Measurements from ENCODE around the gene PDE4D.
A peak's percentile ranks its signal among the peaks of the same experiment; 100 is the strongest.

The PDE4D gene

DNA sequence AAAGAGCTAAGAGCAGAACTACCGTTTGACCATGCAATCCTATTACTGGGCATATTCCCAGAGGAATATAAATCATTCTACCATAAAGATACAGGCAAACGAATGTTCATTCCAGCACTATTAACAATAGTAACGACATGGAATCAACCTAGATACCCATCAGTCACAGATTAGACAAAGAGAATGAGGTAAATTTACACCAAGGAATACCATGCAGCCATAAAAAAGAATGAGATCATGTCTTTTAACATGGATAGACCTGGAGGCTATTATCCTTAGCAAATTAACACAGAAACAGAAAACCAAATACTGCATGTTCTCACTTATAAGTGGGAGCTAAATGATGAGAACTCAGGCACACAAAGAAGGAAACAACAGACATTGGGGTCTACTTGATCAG is 641.9 kb downstream of the PDE4D start:
- no peak for DNase-seq (ENCODE audit: insufficient read length, low spot score)
- TF ChIP-seq, protein P1, sequence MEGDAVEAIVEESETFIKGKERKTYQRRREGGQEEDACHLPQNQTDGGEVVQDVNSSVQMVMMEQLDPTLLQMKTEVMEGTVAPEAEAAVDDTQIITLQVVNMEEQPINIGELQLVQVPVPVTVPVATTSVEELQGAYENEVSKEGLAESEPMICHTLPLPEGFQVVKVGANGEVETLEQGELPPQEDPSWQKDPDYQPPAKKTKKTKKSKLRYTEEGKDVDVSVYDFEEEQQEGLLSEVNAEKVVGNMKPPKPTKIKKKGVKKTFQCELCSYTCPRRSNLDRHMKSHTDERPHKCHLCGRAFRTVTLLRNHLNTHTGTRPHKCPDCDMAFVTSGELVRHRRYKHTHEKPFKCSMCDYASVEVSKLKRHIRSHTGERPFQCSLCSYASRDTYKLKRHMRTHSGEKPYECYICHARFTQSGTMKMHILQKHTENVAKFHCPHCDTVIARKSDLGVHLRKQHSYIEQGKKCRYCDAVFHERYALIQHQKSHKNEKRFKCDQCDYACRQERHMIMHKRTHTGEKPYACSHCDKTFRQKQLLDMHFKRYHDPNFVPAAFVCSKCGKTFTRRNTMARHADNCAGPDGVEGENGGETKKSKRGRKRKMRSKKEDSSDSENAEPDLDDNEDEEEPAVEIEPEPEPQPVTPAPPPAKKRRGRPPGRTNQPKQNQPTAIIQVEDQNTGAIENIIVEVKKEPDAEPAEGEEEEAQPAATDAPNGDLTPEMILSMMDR (IDR thresholded peaks at IDR 0.05; ENCODE audit: insufficient read depth, missing control alignments), result no peak
- FAIRE-seq, result no peak

DNA sequence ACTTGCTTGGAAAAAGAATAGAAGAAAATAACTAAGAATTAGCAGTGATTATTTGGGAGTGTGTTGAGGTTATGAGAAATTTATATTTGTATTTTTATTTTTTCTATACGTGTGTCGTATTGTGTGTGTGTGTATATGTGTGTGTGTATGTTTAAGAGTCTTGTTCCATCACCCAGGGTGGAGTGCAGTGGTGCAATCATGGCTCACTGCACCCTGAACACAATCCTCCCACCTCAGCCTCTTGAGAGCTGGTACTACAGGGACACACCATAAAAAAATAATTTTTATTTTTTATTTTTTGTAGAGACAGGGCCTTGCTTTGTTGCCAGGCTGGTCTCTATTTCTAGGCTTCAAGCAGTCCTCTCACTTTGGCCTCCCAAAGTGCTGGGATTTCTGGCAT is 643.8 kb downstream of the PDE4D start:
- TF ChIP-seq, protein P1 (IDR thresholded peaks at IDR 0.05; ENCODE audit: insufficient read depth, missing control alignments), result no peak
- FAIRE-seq, result no peak

DNA sequence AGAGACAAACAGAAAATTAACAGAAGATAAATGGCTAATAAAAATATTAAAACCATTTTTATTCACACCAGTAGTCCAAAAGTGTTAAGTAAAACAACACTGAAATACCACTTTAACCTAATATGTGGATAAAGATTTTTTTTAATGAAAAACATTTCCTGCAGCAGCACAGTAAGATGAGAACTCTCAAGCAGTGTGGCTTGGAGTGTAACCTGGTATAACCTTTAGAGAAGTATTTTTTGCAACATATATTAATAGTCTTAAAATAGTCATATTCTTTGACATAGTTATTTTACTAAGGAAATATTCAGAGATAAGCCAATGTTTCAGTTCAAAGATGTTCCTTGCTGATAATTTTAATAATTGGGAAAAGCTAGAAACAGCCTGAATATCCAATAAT is 644.4 kb downstream of the PDE4D start:
- TF ChIP-seq, protein P1 (IDR thresholded peaks at IDR 0.05; ENCODE audit: insufficient read depth, missing control alignments), result no peak
- FAIRE-seq (no peak), DNase-seq (ENCODE audit: insufficient read length, low spot score) (no peak)

More for the DNA sequence above, 643.8 kb downstream of the PDE4D start:
- no peak for DNase-seq (ENCODE audit: insufficient read length, low spot score)

DNA sequence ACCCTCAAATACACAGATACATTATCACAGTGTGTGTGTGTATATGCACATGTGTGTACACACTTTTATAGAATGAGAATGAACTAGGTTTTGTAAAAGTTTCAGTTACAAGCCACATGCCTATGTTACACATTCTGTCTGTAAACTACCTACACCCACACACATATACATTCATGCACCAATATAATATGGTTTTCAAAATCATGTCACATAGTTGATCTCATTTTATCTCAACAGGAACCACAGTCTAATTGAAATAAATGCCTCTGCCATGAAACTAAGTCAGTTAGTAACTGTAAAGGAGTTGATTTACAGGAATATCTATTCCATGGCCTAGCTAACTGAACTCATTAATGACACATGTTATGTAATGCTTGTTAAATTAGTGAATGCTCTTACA is 646.6 kb downstream of the PDE4D start:
- peak; percentile 61 for FAIRE-seq
- TF ChIP-seq, protein P1 (IDR thresholded peaks at IDR 0.05; ENCODE audit: insufficient read depth, missing control alignments), result no peak
- no peak for DNase-seq (ENCODE audit: insufficient read length, low spot score)

DNA sequence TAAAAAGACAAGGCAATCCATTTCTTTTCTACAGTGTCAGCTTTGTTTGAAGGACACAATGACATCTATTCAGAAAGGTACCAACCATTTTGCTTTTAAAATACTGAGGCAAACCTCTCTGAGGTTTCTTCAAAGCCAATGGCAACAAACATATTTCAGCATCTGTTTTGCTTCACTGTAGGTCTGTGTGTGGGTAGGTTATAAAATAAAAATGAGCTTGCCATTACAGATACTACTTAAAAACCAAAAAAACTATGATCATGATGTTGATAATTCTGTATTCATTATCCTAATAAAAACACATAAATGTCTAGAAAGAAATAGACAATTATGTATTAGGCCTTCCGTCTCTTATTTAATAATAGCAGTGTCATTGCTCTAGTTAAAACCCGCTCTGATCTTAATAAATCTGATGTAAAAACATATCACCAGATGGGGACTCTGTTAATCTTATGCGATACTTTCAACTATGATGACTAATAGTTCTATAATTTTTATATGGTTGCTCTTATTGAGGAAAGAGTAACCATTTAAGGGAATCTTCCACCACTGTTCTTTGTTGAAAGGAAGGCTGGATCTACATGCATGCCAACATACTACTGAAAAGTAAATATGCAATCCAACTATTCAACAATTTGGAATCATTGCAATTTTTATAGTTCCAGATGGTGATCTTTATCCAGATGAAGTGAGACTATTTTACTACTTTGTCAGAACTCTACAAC is 647.2 kb downstream of the PDE4D start:
- TF ChIP-seq, protein P1 (IDR thresholded peaks at IDR 0.05; ENCODE audit: insufficient read depth, missing control alignments), result no peak
- DNase-seq (ENCODE audit: insufficient read length, low spot score) (no peak), FAIRE-seq (peak; percentile 63)

DNA sequence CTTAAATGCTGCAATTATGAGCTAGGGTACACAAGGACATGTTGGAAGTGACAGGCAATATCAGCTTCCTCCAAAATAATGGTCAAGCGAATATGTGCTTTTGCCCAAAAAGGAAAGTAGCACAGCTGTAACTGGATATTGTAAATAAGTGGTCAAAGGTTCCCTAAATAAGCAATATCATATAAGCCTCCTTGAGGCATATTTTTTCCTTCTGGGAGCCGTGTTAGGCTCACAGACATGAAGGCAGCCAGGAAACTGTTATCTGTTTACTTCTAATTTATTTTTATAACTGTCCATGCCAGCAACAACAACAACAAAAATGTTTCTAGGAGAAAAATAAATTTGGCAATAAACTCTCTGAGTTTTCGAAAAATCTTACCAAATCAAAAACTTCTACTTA is 648.3 kb downstream of the PDE4D start:
- FAIRE-seq (no peak), DNase-seq (ENCODE audit: insufficient read length, low spot score) (no peak)
- TF ChIP-seq, protein P1 (IDR thresholded peaks at IDR 0.05; ENCODE audit: insufficient read depth, missing control alignments), result no peak

DNA sequence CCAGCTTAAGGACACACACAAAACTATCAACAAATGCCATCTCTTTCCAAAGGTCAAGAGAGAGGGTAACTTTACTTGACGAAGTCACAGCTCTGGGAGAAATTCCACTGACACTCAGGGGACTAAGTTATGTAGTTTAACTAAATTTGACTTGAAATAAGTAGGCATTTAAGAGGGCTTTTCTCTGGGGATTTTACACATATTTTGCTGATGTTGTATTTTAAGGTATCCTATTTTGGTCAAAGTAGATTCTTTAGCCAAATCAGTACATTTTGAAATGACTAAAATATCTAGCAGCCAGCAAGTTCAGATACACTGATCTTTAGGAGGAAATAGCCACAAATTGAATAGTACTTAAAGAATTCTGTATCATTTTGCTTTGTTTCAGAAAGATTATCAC is 652.0 kb downstream of the PDE4D start:
- TF ChIP-seq, protein P1 (IDR thresholded peaks at IDR 0.05; ENCODE audit: insufficient read depth, missing control alignments), result no peak
- no peak for DNase-seq (ENCODE audit: insufficient read length, low spot score)
- no peak for FAIRE-seq
